Mucosa of descending colon (tissue), 3 donors: ENCODE measurements around the gene TRAF3. TPM values are rescaled to one million over a fixed set of nuclear protein-coding genes. Genes with fewer than 3 reads are reported as not detected.
"Not testable (repeated sequence)": the region's sequence is repeated elsewhere in the genome, so short reads cannot be mapped to it uniquely, and the experiment has no call there.

ENCODE experiments used
- ATAC-seq: fragments of 200-7000 bp; cut with Tn5 transposase; one replicate; pipeline ENCODE4 v1.9.1; 2020; ENCODE audit warnings: mild to moderate bottlenecking, moderate library complexity
- DNase-seq, 3 donors: peaks; one replicate each; pipeline ENCODE4 v3.0.0-alpha.2; 2020
- H3K36me3 ChIP-seq: fragments of 200-600 bp; one replicate; pipeline ENCODE4 v1.8.0; 2021; ENCODE audit warnings: low read depth, mild to moderate bottlenecking
- H3K4me1 ChIP-seq: fragments of 200-600 bp; one replicate; pipeline ENCODE4 v1.8.0; 2021; ENCODE audit warnings: low read depth, mild to moderate bottlenecking
- H3K4me3 ChIP-seq: fragments of 200-600 bp; one replicate; pipeline ENCODE4 v1.8.0; 2021; ENCODE audit warnings: mild to moderate bottlenecking
- H3K9me3 ChIP-seq: fragments of 200-600 bp; one replicate; pipeline ENCODE4 v1.8.0; 2021; ENCODE audit warnings: mild to moderate bottlenecking
- intact Hi-C, 2 donors: fragments of 100-400 bp; cut with DNase I in 1 of 2; cut with micrococcal nuclease in 1 of 2; formaldehyde crosslinking; loops; one replicate each; pipeline versions ENCODE4 v1.11.0 to v1.11.1; 2022; cut with DNase I, micrococcal nuclease
- total RNA-seq, 3 donors: library from RNA; stranded (reverse); fragmentation: NEBNext Ultra II Directional in 2 of 3; extraction: Animal tissue kit (Norgen Biotek cat#: 25700) in 2 of 3; gene quantifications; one replicate each; pipeline versions ENCODE4 v1.2.1 to v1.2.4, GENCODE V29; 2021 to 2023
- TF ChIP-seq, protein P1 (sequence below): fragments of 200-600 bp; IDR thresholded peaks from one replicate; pipeline ENCODE4 v1.8.0; 2022; ENCODE audit warnings: antibody characterized with exemption, mild to moderate bottlenecking
- donor health status: DM: no; HTN: no; CAD: no; lungs with moderate emphysema.
- donor health status: DM: no; HTN: no; CAD: no.
- donor health status: DM: no; HTN: yes; CAD: no.

The TRAF3 gene
- total RNA-seq, 3 donors from 2014 or later, result 20.9 to 36.0 (median 21.3) TPM

DNA sequence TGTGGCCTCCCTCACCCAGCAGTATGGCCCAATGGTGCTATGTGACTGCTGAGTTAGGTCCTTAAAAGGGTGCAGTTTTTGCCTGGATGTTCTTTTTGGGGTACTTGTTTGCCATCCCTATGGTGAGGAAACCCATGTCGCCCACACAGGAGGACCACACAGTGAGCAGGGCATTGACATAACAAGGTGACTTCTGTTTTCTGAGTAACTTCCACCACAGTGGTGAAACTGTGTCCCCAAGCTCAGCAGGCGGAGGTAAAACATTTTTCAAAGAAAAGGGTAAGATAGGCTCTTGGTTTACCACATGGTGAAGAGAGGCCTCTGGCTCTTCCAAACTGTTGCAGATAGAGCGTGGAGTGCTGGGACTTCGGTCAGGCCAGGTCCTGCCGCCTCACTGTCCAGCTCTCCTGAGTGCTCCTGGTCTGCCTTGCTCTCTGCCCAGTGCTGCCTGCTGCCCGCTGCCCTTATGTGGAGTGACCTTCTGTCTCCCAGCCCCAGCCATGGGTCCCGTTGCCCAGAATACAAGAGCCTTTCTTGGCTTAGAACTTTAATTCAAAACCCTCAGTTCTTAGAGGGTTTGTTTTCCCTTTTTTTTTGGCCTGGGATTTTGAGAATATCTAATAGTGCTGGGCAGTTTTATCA lies 54.0 kb downstream of the TRAF3 start:
- ATAC-seq, result no peak
- no peak for DNase-seq
- TF ChIP-seq, protein P1, sequence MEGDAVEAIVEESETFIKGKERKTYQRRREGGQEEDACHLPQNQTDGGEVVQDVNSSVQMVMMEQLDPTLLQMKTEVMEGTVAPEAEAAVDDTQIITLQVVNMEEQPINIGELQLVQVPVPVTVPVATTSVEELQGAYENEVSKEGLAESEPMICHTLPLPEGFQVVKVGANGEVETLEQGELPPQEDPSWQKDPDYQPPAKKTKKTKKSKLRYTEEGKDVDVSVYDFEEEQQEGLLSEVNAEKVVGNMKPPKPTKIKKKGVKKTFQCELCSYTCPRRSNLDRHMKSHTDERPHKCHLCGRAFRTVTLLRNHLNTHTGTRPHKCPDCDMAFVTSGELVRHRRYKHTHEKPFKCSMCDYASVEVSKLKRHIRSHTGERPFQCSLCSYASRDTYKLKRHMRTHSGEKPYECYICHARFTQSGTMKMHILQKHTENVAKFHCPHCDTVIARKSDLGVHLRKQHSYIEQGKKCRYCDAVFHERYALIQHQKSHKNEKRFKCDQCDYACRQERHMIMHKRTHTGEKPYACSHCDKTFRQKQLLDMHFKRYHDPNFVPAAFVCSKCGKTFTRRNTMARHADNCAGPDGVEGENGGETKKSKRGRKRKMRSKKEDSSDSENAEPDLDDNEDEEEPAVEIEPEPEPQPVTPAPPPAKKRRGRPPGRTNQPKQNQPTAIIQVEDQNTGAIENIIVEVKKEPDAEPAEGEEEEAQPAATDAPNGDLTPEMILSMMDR, result no peak
- no peaks in the 10 kb centered on the region for H3K36me3 ChIP-seq
- peaks cover 4% of the 10 kb centered on the region for H3K4me1 ChIP-seq
- intact Hi-C loops, result no loop called here
- no peaks in the 10 kb centered on the region for H3K9me3 ChIP-seq
- H3K4me3 ChIP-seq, result no peak overlapping the region

DNA sequence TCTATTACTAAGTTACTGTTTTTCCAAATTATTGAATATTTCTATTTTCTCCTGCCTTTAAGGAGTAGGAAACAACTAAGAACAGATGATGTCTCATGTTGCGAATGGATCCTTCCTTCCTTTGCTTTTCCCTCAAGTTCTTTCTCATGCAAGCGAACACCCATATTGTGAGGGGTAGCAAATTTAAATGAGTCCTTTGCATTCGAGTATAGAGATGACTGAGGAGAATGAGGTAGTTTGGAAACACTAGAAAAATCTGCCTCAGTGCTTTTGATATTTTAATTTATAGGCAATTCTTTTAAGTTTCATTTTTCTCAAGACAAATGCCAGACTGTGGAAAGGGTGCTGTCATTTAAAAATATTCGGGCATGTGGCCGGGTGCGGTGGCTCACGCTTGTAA lies 56.1 kb downstream of the TRAF3 start:
- H3K4me1 ChIP-seq, result no peaks in the 10 kb centered on the region
- TF ChIP-seq, protein P1, result no peak
- no peaks in the 10 kb centered on the region for H3K36me3 ChIP-seq
- DNase-seq (no peak), ATAC-seq (no peak)
- H3K9me3 ChIP-seq, result no peaks in the 10 kb centered on the region
- intact Hi-C loops, result no loop called here
- H3K4me3 ChIP-seq, result no peak overlapping the region

DNA sequence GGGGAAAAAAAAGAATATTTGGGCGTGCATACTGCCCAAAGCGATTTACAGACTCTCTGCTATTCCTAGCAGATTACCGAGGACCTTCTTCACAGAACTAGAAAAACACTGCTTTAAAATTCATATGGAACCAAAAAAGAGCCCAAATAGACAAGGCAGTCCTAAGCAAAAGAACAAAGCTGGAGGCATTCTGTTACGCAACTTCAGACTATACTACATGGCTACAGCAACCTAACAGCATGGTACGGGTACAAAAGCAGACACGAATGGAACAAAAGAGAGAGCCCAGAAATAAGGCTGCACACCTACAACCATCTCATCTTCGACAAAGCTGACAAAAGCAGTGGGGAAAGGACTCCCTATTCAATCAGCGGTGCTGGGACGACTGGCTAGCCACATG lies 56.7 kb downstream of the TRAF3 start:
- H3K4me1 ChIP-seq, result no peaks in the 10 kb centered on the region
- ATAC-seq, result no peak

DNA sequence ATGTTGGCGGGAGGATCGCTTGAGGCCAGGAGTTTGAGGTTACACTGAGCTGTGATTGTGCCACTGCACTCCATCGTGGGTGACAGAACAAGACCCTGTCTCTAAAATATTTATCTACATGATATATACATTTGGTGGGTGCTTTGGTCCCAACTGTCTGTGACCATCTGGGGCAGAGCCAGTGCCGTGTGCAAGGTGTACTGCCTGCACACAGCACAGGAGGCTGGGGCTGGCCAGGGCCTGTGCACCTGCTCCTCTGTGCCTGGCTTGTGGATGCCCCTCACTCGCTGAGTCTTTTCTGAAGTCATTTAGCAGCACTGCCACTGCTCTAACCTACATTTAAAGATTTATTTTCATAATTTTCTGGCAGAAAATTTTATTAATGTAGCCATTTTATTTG lies 58.7 kb downstream of the TRAF3 start:
- H3K9me3 ChIP-seq, result no peaks in the 10 kb centered on the region
- DNase-seq (no peak), ATAC-seq (no peak)
- no peaks in the 10 kb centered on the region for H3K36me3 ChIP-seq
- TF ChIP-seq, protein P1, result no peak
- intact Hi-C loops, result no loop called here
- no peak overlapping the region for H3K4me3 ChIP-seq
- no peaks in the 10 kb centered on the region for H3K4me1 ChIP-seq

More for the DNA sequence above, 56.7 kb downstream of the TRAF3 start:
- H3K4me3 ChIP-seq, result no peak overlapping the region
- intact Hi-C loops, result no loop called here
- no peaks in the 10 kb centered on the region for H3K9me3 ChIP-seq
- TF ChIP-seq, protein P1, result no peak
- H3K36me3 ChIP-seq, result no peaks in the 10 kb centered on the region
- DNase-seq, result no peak

DNA sequence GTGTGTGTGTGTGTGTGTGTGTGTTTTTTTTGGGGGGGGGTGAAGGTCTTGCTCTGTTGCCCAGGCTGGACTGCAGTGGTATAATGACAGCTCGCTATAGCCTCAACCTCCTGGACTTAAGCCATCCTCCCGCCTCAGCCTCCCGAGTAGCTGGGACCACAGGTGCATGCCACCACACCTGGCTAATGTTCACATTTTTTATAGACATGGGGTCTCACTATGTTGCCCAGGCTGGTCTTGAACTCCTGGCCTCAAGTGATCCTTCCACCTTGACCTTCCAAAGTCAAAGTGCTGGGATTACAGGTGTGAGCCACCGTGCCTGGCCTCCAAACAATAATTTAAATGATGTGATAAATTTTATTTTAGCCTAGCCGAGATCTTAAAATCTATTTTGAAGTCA lies 59.9 kb downstream of the TRAF3 start:
- intact Hi-C loops, ATAC-seq, H3K4me3 ChIP-seq: not testable (repeated sequence)

DNA sequence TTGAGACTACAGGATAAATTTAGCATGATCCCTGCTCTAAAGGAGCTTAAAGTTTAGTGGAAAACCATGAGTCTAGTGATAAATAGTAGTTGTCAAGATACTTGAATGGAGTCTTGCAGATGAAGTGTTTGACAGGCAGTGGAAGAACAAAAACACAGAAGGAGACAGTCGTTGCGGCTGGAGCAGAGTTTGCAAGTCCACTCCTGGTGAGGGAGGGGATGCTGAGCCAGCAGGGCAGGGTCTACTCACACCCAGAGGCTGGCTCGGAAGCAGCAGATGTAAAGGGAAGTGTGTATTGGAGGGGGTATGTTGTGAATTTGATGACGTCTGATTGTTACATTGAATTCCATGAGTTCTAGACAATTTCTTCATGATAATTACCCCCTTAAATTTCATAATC lies 61.3 kb downstream of the TRAF3 start:
- no peaks in the 10 kb centered on the region for H3K4me1 ChIP-seq
- DNase-seq (no peak), ATAC-seq (no peak)
- H3K4me3 ChIP-seq, result no peak overlapping the region
- intact Hi-C loops, result no loop called here
- H3K9me3 ChIP-seq, result no peaks in the 10 kb centered on the region
- TF ChIP-seq, protein P1, result no peak
- no peaks in the 10 kb centered on the region for H3K36me3 ChIP-seq

More for the DNA sequence above, 59.9 kb downstream of the TRAF3 start:
- not testable (repeated sequence) for H3K36me3 ChIP-seq, H3K4me1 ChIP-seq, DNase-seq, H3K9me3 ChIP-seq
